Cardiac septum (tissue), 1 donor: ENCODE results near the gene SCAI. TPM values are rescaled to one million over a fixed set of nuclear protein-coding genes. Genes with fewer than 3 reads are reported as not detected.
A peak's percentile ranks its signal among the peaks of the same experiment; 100 is the strongest.
"Not testable (repeated sequence)": the region's sequence is repeated elsewhere in the genome, so short reads cannot be mapped to it uniquely, and the experiment has no call there.

Experiments
- DNase-seq: peaks from one replicate; pipeline ENCODE4 v3.0.0-alpha.2; 2020; ENCODE audit warnings: low spot score
- intact Hi-C: fragments of 100-400 bp; cut with DNase I; formaldehyde crosslinking; loops from one replicate; pipeline ENCODE4 v1.14.0; 2022
- total RNA-seq: library from RNA; stranded (reverse); fragmentation: NEBNext Ultra II Directional; extraction: Animal tissue kit (Norgen Biotek cat#: 25700); gene quantifications from one replicate; pipeline ENCODE4 v1.2.1, GENCODE V29; 2021
- donor health status: DM: no; HTN: no; CAD: no.

The SCAI gene
- total RNA-seq, 1 donor from 2014 or later: 4.8 TPM

- DNase-seq, intact Hi-C loops: not testable (repeated sequence)
These were observed 222.9 kb downstream of the SCAI start for GRCh38 chr9:124920394-124920793.

- intact Hi-C loops: no loop called here
These were observed 228.4 kb downstream of the SCAI start for GRCh38 chr9:124914753-124915405.

DNA sequence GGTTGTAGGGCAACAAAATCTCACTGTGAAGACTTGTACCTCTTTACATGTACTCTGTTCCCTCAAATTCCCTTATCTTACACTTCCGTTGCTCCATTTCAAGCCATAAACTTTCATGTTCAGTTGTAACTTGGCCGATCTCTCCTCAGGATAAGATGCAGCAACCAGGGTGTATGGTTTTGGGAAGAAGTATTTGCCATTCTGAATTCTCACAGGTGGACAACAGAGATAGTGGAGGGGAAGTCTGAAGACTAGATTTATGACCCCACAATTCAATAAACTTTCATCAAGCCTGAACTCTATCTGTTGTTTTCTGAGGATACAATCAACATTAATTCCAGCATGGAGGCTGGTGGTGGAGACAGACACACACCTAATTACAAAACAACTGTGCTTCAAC is 229.9 kb downstream of the SCAI start:
- DNase-seq: no peak

More at GRCh38 chr9:124914753-124915405, 228.4 kb downstream of the SCAI start:
- no peak for DNase-seq

GRCh38 chr9:124911766-124912165 is 231.6 kb downstream of the SCAI start:
- intact Hi-C loops: no loop called here
- DNase-seq: no peak

More for the DNA sequence above, 229.9 kb downstream of the SCAI start:
- intact Hi-C loops: no loop called here

DNA sequence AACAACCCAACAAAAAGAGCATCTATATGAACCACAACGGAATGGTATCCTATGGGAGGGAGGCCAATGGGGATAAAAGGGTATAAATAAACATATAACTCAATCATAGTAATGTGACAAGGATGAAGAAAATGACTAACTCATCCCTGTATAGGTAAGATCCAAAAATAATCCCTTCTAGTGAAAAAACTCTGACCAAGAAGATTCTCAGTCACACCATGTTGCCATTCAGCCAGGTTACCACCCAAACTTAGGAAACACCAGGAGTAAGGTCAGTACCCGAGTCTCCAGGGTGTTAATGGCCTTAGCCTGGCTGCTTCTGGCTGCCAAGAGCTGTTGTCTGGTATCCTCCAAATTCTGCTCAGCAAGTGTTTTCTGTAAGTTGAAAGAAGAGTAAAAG is 235.2 kb downstream of the SCAI start:
- DNase-seq: no peak
- intact Hi-C loops: no loop called here

DNA sequence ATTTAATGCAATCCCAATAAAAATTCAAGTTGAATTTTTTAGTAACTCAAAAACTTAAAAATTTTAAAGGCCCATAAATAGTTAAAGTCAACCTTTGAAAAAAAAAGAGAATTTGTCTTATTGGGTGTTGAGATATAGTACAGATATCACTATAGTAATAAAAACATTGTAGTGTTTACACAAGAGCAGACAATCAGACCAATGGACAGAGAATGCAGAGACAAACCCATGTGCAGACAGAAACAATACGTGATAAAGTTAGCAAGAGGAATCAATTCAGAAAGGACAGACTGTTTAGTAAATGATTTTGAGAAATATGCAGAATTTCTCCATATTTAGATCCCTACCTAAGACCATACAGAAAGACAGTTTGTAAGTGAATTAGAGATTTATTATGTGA is 236.4 kb downstream of the SCAI start:
- no peak for DNase-seq
- intact Hi-C loops: no loop called here

- intact Hi-C loops: no loop called here
- no peak for DNase-seq
These were observed 243.5 kb downstream of the SCAI start for GRCh38 chr9:124899845-124900244.

DNA sequence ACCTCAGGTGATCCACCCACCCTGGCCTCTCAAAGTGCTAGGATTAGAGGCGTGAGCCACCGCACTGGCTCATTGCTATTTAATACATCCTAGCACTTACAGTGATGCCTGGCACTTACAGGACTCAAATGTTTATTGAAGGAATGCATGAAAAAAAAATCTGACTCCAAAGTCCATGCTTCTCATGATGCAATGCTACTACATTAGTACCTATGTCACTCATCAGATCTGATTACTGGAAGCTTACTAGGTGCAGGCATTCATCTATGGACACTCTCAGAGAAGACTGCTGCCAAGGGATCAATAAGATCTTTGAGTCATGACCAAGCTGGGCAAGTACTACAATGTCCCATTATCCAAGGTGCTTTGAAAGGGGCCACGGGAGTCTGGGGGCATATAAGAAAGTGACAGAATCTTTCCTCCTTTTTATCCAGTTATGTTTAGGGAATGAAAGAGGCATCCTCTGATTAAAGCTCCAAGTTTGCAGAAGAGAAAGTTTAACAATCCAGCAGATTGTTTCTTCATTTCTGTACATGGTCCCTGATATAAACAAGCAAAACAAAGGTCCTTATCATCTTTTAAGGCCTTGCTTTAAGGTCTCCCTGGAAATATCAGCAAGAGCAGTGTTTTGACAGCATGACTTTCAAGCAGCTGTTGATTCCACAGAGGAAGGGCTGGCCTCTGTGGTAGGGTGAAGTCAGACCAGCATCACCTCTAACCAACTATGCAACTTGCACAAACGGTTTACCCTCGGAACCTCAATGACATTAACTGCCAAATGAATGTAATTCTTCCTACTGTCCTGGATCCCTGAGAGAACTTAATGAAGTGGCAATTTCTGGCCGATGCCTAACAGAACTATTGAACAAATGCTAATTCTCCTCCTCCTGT is 245.5 kb downstream of the SCAI start:
- intact Hi-C loops: no loop called here
- DNase-seq: no peak

DNA sequence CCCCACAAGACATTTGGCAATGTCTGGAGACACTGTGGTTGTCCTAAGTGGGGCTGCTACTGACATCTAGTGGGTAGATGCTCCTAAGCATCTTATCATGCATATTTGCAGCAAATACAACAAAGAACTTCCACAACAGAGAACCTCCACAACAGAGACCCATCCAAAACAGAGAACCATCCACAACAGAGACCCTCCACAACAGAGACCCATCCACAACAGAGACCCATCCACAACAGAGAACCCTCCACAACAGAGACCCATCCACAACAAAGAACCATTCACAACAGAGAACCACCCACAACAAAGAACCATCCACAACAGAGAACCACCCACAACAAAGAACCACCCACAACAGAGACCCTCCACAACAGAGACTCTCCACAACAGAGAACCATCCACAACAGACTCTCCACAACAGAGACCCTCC is 248.6 kb downstream of the SCAI start:
- no peak for DNase-seq
- intact Hi-C loops: no loop called here

GRCh38 chr9:124894035-124894740 is 249.1 kb downstream of the SCAI start:
- peak; percentile 31 for DNase-seq
- intact Hi-C loops: no loop called here

Other genes with a start within 250 kb of the SCAI start
- gene GOLGA1, start 202.4 kb downstream of the SCAI start, total RNA-seq: 22.1 TPM
- gene PPP6C, start 46.3 kb upstream of the SCAI start, total RNA-seq: 32.5 TPM
- gene RABEPK, start 57.0 kb upstream of the SCAI start, total RNA-seq: 9.4 TPM
- gene HSPA5, start 97.8 kb upstream of the SCAI start, total RNA-seq: 284 TPM
- 31.1 TPM for gene GAPVD1, start 118.3 kb upstream of the SCAI start, total RNA-seq